AG08396 (cell line): ENCODE results near the gene ZSWIM6.
A peak's percentile ranks its signal among the peaks of the same experiment; 100 is the strongest.

Experiments used
- DNase-seq: peaks from one replicate; pipeline ENCODE4 v3.0.0; 2012; ENCODE audit warnings: low spot score, mixed read lengths

The ZSWIM6 gene

DNA sequence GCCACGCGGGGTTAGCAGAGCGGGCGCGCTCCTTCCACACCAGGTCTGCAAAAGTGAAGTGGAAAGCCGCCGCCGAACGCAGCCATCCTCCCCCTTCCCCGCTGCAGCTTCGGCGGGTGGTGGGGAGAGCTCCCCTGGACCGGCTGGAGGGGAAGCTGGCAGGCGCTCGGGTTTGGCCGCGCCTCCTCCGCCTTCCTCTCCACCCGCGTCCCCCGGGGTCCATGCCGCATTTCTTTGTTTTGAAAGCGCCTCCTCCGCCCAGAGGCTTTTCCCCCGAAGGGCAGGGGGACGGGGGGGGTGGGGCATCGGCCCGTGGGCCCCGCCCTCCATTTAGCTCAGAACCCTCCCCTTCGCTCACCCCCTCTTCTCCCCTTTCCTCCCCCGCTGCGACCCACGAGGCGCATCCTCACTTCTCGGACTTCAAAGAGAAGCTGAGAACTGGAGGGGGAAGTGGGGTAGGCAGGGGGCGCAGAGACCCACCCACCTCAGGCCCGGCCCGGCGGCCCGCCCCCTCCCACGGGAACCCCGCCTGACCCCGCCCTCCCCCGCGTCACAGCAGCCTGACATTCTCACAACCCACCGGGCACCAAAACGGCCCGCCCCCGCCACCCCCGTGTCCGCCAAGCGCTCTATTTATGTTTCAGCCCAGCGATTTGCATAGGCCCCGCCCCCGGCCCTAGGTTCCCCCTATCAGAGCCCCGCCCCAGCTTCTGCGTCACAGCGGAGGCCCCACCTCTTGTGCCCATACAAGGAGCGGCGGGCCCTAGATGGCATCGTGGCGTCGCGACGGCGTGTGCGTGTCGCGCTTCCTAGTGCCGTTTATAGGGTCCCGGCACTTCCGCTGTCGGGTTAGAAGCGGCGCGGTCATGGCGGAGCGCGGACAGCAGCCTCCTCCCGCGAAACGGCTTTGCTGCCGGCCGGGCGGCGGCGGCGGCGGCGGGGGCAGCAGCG is at the start of gene ZSWIM6:
TSS of gene ZSWIM6 (plus strand) at position 852 of the 951 bp plus-strand sequence. CDS start at position 867, 15 bp downstream.
- DNase-seq = peak; percentile 99

GRCh38 chr5:61283471-61283870 is 48.6 kb upstream of the ZSWIM6 start:
- DNase-seq = no peak

DNA sequence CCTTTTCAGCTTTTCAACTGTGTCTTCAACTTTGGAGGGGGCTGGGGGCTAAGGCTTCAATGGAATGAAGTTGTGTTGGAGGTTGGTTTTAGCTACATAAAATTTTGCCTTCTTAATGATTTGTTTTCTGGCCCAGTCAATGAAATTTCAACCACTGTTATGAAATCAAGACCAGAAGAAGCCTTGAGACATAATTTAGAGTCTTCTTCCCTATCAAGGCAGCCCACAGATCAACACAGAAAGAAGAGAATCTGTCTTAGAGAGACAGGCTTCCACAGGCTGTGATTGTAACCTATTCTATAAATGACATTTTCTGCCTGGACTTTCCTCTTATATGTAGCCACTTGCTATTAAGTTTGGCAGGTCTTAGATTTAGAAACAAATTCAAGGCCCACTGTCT is 46.5 kb upstream of the ZSWIM6 start:
- DNase-seq = no peak

GRCh38 chr5:61286446-61287132 is 45.5 kb upstream of the ZSWIM6 start:
- DNase-seq = peak; percentile 36

DNA sequence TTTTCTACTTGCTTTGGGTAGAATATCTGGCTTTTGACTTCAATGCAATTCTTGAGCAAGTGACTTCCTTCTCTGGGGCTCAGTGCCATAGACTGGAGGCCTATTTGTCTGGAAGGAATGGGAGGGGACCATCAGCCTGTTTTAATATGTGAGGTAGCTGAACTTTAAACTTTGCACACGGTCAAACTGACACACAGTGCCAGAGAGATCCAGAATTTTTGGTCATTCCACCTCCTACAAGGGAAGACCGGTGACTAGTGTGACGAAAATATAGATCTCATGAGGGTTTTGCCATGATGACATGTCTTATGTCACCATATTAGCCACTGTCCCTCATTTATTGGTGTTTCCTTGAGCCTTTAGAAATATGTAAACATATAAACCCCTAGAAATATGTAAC is 44.6 kb upstream of the ZSWIM6 start:
- DNase-seq = no peak

DNA sequence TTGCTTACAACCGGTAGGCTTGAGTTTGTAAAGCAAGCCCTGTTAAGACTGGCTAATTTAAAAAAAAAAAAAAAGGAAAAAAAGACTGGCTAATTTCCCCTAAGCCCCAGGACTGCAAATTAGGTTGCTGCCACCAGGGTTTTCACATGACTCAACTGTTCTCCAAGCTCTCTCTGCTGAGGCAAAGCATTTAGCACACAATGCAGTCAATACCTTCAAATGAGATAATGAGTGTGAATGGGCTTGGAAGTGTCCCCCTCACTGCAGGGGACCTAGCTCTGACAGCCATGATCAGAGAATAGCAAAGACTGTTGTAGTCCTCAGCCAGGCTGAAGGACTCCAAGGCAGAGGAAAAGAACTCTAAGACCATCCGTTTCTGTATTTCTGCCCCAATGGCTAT is 42.8 kb upstream of the ZSWIM6 start:
- no peak for DNase-seq

- DNase-seq = no peak
These were observed 42.3 kb upstream of the ZSWIM6 start for GRCh38 chr5:61289669-61290306.

- DNase-seq = no peak
These were observed 41.3 kb upstream of the ZSWIM6 start for GRCh38 chr5:61290791-61291210.

DNA sequence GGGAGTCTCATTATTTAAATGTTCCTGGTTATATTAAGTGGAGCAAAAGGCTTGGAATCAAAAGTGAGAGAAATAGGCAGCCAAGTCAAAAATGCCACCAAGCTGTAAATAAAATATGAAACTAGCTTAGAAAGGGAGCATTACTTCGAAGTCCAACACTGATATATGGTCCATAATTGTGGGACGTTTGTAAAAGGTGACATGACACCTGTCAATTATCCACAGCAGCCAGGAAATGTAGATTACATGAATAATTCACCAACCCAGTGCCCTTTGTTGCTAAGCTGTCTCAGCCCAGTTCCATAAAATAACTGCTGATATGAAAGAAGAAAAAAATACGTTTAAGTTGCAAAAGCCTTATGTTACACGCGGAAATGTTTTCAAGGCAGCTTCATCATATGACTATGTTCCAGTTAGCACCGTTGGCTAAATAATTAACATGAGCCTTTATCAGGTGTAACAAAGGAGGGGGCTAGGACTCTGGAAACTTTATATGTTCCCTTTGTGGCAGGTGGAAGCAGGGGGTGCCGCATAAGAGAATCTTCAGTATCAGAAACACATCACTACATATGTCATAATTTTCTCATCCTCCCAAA is 39.9 kb upstream of the ZSWIM6 start:
- DNase-seq = no peak

DNA sequence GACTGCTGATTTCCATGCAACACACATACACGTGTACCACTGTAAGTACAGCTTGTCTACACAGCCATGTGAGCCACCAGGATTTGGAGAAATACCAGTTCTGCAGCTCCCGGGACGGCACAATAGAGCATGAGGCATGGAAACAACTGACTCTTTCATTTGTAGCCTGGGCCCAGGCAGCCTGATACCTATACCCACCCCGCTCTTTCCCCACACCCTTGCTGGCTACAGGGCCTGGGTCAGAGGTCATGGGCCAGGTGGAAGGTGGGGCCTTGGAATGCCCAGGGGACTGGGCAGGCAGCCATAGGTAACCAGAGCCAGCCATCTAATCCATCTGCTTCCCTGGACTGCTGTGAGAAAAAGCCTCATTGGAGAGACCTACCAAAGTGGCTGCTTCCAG is 39.0 kb upstream of the ZSWIM6 start:
- no peak for DNase-seq

- no peak for DNase-seq
These were observed 38.2 kb upstream of the ZSWIM6 start for GRCh38 chr5:61293873-61294272.

GRCh38 chr5:61295365-61295764 is 36.7 kb upstream of the ZSWIM6 start:
- no peak for DNase-seq

DNA sequence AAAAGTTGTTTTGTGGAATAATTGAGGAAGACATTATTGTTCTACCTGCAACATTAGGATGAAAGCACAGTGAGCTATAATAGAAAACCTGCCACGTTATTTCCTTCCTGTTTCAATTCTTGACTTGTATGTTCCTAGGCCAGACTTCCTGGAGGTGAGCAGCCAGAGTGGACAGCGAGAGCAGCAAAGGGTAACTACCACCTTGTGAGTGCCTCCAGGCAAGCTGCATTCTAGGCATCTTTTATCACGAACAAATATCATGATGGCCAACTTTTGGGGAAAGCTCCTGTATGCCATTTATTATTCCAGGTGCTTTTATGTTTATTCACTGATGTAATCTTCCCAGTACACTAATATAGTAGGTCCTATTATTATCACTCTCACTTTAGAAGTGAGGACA is 34.0 kb upstream of the ZSWIM6 start:
- no peak for DNase-seq

GRCh38 chr5:61298580-61298979 is 33.5 kb upstream of the ZSWIM6 start:
- DNase-seq = no peak

GRCh38 chr5:61299261-61299681 is 32.8 kb upstream of the ZSWIM6 start:
- no peak for DNase-seq

DNA sequence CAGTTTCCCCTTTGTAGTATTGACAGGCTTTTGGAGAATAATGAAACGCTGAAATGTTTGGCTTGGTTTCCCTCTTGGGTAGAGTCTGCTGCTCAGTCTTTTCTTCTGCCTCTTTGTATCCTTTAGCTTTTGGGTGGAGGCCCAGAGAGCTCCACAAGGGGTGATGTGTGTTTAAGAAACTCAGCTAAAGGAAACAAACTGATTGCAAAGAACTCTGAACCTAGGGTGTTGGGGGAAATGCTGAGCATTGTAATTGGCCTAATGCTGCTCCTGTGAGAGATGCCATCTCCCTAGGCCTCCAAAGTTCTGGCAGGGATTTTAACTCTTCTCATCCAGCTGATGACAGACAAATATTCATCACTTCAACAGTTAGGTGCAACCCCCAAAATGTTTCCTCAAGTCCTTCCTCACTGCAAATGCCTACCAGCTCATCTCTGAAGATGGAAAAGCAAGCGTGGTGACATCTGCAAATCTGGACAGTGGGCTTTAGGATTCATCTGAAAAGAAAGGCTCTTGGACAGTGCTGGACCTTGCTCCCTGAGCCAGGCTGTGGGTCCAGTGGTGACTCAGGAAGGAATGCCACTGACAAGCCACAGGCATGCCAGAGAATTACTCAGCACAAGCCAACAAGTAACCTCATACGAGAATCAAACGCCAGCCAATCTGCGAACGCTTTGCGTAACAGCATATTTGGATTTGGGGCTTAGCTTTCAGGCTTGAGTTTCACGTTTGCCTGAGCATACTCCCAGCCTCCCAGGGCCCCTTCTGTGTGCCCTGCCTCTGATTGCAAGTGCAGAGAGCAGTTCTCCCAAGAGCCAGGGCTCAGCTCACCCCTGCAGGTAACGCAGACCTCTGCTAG is 30.5 kb upstream of the ZSWIM6 start:
- peak; percentile 87 for DNase-seq

DNA sequence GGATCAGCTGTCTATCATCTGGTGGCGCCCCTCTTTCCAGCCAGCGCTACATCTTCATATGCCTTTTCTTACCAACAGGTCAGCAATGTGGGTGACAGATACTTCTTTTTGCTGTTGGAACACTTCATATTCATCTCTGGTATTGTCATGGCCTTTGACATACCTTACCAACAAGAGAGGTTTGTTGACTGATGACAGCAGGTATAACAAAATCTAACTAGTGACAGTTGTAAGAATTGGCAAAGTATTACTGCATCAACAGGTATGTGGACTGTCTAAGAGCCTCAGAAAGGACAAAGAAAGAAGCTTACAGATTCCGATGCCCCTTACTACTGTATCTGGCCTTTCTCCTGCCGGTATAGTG is 29.9 kb upstream of the ZSWIM6 start:
- DNase-seq = no peak

DNA sequence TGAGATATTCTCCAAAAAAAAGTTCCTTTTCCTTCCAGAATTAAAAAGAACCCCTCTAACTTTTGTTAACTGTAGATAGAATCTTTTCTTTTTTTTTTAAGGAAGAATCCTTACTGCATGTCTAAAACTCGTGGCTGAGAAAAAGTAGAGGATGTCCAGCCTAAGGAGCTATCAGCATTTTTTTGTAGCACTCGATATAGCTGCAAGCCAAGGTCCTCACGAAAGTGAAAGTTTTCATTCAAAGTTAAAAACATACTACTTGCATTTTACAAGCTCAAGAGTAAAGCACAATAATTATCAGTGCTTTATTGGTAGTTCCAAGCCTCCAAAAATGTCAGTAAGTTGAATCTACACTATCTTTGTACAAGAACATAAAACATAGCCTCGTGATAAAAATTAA is 28.7 kb upstream of the ZSWIM6 start:
- no peak for DNase-seq

GRCh38 chr5:61304590-61305381 is 27.3 kb upstream of the ZSWIM6 start:
- DNase-seq = no peak

DNA sequence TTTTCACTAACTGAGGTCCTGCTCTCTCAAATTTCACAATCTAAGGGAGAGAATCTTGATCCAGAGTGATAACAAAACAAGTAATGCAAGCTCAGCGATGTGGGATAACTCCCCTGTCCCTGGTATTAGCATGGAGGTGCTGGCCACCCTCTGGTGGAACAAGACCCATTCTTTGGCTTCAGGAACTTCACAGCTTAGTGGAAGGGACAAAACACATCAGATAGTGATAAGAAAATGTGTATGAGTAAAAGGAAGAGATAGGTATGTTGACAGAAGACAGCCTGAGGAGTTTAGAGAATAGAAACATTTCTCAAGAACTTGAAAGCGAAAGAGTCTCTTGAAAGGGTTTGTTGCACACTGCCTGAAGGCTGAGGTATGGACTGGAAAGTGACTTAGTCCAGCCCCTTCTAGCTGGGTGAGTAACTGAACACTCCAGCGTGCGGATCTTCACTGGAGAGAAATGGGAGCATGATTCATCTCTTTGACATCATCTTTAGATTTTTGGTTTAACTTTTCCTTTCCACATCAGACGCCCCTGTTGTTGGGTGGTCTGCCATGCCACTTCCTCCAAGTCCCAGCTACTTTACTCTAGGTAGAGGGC is 25.4 kb upstream of the ZSWIM6 start:
- peak; percentile 39 for DNase-seq
